Stimulated activated CD4-positive, alpha-beta T cell treated with anti-CD3 and anti-CD28 coated beads, Interleukin-1b, Interleukin-23, amount 100 ng/mL, for 48 hours (primary cell): ENCODE measurements around the gene GNB1.
"Not testable (repeated sequence)": the region's sequence is repeated elsewhere in the genome, so short reads cannot be mapped to it uniquely, and the experiment has no call there.

Experiments used
- DNase-seq: peaks from one replicate; pipeline ENCODE4 v3.0.0-alpha.2; 2020

Gene GNB1

DNA sequence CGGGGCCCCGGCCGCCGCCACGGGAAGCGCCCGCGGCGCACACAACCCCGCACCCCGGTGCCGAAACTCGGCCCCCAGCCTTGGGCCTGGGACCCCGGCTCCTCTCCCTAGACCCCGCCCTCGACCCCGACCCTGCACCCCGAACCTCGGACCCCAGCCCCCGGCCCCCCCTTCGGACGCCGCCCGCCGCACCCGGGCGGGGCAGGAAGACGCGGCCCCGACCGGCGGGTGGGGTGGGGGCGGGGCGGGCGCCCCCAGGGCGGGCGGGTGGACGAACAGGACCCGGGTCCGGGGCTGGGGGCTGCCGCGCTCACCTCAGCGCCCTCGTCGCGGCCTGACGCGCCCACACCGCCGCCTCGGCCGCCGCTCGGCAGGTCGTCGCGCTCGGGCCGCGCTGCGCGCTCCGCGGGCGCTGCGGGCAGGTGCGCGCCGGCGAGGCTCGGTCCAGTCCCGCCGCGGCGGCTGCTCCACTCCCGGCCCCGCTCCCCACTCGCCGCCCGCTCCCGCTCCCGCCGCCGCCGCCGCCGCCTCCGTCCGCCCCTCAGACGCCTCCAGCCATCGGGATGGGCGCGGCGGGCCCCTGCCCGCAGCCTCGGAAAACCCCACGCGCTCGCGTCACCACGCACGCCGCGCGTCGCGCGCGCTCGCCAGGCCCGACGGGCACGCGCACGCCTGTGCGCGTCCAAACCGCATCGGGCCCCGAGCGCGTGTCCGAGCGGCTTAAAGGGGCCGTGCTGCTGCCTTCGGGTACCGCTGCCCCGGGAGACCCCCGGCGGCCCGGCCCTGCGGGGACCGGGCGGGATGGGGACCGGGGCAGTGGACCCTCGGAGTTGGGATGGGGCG is at the start of gene GNB1:
GNB1 (minus strand) TSS at position 582 of the 843 bp plus-strand sequence. CDS start 65,634 bp downstream, outside the sequence.
- peak; percentile 83 for DNase-seq

DNA sequence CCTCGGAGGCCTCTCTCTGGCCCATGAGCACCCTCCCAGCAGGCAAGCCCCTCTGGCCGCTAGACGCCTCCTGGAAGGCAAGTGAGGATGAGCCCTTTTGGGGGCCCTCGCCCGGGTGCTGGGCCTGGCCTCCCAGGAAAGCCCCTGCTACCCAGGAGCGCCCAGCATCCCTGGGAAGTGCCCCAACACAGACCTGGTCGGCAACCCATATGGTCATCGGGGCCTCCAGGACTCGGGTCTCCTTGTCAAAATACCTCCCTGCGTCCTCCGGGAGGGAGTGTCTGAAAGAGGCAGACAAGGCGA is 49.2 kb upstream of the GNB1 start:
- no peak for DNase-seq

DNA sequence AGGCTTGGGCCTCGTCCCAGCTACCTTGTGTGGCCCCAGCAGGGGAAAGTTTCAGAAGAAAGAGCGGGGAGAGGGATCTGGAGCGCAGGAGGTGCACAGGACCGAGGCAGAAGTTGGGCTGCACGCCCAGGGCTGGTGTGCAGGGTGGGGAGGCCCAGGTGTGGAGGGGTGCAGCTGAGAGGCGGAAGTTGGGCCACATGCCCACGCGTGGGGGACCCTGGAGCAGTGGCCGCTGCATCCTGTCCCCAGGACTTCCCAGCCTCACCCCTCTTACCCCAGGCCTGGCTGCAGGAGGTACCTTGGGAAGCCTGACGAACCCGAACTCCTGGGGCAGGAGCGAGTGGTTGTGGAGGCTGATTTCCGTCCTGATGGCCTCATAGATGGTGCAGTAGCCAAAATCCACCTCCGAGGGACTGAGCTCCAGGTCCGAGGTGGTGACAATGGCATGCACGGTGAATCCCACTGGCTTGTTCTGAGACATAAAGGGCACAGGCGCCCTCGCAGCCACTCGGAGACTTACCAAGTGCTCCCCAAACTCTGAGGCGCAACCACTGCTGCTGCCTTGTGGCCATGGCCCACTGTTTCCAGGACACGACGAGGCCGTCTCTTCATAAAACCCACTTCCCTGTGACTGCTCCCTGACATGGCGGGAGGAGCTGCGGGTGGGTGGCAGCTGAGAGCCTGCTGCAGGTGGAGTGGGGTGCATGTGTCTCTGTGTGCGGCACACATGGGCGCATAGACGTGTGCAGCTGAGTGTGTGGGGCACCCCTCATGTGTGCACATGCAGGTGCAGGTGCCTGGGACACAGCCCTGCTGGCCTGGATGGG is 48.6 kb upstream of the GNB1 start:
- no peak for DNase-seq

DNA sequence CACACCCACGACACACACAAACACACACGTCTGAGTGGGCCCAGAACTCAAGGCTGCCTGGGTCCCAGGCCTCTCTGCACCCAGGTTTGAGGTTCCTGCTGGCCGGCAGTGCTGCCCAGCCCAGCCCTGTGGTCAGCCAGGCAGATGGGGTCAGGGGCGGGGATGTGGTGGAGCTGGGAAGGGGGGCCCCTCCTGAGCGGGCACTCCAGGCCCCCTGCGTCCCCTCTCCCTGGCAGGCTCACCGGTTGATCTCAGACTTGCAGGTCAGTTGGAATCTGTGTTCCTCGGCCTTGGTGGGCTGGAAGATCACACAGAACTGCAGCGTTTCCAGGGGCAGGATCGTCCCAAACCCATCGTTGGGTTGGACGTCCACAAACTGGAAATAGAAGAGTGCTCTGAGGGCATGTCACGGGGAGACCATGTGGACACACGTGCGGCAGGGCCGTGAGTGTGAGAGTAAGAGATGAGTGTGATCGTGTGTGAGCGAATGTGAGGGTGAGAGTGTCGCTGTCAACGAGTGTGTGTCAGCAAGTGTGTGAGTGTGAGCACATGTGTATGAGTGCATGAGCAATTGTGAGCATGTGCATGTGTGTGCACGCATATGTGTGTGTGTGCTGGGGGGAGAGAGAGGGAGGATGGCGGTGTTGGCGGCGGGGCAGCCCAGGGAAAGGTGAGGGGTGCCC is 47.9 kb upstream of the GNB1 start:
- DNase-seq: no peak

DNA sequence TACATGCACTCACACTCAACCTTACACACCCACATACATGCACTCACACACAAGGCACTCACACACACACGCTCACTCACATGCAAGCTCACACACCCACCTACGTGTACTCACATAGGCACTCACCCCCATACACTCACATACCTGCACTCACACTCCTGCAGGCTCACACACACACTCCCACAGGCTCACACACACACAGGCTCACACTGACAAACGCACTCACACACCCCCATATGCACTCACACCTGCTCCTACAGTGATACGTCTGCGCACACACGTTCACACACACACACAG is 47.3 kb upstream of the GNB1 start:
- no peak for DNase-seq

DNA sequence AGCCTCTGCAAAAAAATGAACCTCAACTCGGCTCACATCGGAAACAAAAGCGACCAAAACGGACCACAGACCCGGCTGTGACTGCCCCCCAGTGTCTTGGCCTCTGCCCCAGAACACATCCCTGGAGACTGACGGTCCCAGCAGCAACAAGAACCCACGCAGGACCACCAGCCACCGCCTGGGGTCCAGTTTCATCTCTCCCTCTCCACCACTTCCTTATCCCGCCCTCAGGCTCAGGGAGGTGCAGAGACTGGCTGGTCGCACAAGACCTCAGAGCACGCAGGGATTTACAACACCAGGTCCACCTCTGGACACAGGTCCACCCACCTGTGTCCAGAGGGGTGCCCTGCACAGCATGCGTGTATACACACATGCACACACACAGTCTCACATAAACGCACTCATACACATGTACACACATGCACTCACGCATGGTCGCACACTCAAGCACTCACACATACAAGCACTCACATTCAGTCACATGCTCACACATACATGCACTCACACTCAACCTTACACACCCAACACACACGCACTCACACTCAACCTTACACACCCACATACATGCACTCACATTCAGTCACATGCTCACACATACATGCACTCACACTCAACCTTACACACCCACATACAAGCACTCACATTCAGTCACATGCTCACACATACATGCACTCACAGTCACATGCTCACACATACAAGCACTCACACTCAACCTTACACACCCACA is 46.8 kb upstream of the GNB1 start:
- no peak for DNase-seq

DNA sequence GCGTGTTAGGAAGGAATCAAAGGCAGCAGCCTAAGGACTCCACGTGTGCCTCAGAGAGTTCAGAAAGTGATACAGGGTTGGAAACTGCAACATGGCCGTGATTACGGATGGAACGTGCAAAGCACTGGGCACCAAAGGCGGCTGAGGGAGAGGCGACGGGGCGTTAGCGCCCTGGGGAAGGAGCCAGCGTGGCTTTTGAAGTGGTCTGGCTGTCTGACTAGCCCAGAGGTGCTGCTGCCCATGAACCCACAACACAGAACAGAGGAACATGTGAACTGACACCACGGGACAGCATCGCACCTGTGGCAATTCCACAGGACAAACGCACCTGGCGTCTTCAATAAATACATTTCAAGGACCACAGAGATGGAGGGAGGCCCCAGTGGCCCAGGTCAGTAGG is 46.2 kb upstream of the GNB1 start:
- DNase-seq: no peak

DNA sequence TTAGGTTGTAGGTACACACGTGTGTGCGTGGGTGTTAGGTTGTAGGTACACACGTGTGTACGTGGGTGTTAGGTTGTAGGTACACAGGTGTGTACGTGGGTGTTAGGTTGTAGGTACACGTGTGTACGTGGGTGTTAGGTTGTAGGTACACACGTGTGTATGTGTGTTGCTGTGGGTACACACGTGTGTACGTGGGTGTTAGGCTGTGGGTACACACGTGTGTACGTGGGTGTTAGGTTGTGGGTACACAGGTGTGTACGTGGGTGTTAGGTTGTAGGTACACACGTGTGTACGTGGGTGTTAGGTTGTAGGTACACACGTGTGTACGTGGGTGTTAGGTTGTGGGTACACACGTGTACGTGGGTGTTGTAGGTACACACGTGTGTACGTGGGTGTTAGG is 44.0 kb upstream of the GNB1 start:
- DNase-seq: not testable (repeated sequence)

DNA sequence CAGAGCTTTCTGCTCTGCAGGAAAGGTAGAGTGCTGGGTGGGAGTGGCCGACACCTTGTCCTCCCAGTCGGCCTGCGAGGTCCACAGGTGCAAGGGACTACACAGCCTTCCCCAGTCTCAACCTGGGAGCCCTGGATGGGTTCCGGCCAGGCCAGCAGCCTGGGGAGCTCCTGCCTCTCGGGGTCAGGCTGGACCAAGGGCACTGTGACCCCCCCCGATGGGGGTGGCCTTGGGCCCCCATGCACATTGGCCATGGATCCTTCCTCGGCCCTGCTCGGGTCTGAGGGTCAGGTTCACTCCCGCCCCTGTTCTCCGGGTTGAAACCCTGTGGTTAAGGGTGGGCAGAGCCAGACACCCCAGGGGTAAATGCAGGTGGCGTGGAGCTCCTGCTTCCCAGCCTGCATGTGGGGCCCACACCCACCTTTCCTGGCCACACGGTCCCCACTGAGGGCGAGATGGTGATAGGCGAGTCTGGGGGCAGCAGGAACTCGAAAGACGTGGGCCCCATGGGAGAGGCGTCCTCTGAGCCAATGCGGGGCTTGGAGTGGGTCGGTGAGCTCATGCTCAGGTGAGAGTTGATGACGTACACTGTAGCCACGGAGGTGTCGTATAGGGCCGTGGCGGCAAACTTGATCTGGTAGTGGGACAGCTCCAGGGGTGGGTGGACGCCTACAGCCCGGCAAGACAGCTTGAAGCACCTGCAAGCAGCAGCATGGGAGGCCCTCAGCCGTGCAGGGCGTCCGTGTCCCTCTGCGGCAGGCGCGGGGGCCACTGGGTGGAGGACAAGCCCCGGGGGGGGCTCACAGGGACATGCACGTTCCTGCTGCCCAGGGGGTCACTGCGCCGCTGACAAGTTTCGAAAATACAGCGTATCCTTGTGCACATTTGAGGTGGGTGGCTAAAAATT is 39.0 kb upstream of the GNB1 start:
- DNase-seq: no peak

DNA sequence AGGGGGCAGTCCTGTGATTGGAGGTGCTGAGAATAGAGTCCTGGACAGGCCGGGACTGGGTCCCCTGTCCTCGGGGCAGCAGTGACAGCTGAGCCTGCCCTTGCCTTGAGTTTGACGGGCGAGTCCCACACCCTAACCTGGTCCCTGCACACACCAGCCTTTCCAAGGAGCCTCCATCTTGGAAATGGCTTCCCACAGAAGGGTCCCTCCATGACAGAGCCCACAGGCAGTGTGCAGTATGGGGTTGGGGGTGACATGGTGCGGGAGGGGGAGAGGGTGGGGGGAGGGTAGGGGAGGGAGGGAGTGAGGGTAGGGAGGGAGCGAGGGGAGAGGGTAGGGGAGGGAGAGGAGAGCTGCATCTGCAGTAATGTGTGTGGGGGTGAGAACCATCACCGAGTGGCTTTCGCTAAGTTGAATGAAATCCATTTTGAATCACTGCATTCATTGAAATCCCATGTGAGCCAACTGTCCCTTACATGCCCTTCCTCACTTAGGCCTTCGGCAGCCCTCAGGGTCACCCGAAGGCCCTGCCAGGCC is 38.3 kb upstream of the GNB1 start:
- no peak for DNase-seq

DNA sequence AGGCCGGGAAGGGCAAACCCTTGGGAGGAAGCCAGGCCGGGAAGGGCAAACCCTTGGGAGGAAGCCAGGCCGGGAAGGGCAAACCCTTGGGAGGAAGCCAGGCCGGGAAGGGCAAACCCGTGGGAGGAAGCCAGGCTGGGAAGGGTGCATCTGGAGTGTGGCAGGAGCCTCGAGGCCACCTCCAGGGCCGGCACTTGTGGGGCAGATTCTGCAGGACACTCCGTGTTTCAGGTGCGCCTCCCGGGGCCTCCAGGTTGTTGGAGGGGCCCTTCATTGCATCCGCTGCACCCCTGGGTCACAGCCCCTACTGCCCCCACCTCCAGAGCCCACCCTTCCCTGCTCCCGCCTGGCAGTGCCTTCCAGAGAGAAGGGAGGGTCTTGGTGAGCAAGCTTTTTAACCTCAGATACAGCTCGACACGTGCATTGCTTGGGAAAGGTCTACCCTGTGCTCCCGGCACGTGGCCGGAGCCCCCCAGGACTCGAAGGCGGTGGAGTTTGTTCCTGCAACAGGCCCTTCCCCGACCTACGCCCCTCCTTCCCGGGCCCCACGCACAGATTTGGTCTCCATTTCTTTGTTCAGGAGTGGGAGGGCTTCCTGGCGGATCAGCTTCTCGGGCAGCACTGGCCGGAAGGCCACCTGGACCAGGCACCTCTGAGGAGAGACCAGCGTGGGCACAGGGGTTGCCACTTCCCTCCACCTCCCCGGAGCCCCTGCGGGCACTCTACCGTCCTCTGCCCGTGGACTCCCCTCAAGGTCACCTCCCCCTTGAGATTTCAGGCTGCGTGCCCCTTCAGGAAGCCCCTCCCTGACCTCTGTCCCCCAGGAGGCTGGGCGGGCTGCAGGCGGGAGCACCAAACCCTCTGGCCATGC is 37.6 kb upstream of the GNB1 start:
- no peak for DNase-seq

DNA sequence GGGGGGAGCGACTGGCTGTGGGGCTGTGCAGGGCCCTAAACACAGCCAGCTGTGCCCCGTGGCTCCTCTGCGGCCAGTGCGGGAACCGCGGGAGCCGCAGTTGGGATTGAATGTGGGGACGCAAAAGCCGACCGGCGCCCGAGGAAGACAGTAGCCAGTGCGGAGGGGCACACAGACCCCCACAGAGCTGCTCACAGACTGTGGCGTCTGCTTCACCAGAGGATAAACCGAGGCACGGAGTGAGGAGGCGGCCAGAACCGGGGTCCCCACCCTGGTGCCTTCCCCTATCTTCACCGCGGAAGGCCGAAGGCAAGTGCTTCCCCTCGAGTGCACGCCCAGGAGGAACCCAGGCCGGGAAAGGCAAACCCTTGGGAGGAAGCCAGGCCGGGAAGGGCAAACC is 36.9 kb upstream of the GNB1 start:
- DNase-seq: no peak

DNA sequence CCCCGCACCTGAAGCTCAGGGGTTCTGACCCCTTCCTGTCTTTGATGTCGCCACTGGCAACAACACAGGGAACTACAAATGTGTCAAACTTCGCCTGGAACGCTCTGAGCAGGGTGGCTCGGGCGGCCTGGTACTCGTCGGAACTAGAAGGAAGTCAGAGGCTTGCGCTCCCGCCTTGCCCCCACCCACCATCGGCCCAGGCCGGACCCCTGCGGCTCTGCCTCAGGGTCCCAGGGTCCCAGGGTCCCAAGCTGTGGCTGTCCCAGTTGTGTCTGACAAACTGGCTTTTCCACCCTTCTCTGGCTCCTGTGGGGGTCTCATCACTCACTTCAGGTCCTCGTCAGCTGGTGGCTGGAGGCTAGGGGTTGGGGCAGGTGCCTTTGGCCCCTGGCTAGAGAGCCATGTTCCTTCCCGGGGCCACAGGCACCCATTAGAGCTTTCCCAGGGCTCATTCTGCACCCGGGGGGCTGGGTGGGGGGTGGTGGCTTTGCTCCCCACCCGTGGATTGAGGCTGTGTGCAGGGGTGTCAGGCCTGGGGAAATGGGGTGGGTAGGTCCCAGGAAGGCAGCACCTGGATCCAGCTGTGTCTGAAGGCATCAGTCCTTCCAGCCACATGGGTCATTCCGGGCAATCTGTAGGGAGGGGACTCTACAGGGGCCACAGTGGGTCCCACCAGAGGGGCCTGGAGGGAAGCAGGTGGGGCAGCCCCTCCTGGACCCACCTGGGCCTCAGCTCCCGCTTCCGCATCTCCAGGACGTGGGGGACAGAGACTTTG is 36.2 kb upstream of the GNB1 start:
- DNase-seq: no peak

DNA sequence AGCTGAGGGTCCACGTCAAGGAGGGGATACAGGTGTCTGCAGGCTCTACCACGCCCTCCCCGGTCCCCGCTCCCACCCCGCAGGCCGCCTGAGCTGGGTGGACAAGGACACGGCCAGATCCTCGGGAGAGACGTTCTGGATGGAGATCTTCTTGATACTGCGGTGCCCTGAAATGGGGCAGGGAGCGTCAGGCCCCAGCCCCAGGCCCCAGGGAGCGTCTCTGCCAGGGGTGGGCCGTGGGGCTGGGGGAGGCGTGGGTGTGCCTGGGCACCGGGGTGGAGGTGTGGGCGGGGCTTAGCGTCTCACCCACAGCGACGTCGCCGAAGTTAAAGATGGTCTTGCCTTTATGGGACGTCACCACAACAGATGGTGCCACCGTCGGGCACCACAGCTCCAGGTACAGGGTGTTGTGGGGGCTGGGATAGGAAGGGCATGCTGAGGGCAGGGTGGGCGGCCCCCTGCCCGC is 35.5 kb upstream of the GNB1 start:
- DNase-seq: no peak

DNA sequence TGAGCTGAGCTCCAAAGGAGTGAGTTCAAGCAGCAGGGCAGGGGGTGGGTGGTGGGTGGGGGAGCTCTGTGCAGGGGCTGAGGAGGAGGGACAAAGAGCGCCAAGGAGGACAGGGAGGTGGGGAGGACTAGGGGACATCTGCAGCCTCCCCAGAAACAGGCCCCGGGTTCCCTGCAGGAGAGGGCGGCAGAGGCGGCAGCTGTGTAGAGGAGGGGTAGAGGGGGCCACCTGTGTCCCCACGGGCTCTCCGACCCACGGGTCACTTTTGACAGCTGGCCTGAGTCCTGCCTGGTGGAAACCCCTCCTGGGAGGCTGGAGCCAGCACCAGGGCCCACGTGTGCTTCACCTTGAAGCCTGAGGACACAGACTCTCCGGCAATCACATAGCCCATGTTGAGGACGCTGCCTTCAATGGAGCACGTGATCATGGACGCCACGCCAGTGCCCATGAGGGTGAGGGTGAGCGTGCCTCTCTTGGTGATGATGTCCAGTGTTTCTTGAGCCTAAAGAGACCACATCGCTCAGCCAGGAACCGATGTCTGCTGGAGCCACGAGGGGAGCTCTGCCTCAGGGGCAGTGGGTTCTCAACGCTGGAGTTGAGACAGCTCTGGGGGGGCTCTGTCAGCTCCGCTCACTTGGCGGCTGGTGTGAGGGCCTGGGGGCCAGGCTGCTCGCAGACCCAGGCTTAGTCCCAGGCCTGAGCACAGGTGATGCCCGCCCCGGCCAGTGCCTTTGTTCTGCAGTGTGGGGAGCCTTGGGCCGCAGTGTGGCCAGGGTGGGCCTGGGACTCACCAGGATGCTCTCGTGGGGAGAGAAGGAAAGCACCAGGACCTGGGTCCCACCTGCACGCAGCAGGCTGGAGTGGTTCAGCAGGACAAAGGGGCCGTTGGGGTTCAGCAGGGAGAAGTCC is 34.8 kb upstream of the GNB1 start:
- DNase-seq: no peak

DNA sequence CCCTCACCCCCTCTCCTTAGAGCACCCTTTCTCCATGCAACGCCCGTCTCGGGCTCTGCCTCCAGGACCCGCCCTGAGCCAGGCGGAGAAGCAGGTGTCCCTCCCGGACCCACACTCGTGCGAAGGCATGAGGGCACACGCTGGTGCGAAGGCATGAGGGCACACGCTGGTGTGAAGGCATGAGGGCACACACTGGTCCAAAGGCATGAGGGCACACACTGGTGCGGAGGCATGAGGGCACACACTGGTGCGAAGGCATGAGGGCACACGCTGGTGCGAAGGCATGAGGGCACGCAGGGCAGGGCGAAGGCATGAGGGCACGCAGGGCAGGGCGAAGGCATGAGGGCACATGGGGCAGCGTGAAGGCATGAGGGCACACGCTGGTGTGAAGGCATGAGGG is 34.0 kb upstream of the GNB1 start:
- no peak for DNase-seq

DNA sequence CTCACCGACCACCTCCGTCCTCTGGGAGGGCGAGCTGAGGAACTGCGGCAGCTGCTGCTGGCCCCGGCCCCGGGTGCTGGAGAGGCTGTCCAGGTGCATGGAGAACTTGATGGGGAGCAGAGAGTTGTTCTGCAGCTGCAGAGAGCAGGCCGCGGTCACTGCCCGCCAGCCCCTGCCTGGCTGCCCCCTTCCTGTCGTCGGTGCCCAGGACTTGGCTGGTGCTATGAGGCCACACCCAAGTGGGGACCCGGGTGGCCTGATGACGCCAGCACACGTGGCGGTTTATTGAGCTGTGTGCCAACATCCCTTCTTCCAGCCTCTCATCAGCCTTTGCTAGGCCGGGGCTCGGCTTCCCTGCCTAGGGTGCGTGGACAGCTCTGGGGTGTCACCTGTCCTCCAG is 33.5 kb upstream of the GNB1 start:
- no peak for DNase-seq

DNA sequence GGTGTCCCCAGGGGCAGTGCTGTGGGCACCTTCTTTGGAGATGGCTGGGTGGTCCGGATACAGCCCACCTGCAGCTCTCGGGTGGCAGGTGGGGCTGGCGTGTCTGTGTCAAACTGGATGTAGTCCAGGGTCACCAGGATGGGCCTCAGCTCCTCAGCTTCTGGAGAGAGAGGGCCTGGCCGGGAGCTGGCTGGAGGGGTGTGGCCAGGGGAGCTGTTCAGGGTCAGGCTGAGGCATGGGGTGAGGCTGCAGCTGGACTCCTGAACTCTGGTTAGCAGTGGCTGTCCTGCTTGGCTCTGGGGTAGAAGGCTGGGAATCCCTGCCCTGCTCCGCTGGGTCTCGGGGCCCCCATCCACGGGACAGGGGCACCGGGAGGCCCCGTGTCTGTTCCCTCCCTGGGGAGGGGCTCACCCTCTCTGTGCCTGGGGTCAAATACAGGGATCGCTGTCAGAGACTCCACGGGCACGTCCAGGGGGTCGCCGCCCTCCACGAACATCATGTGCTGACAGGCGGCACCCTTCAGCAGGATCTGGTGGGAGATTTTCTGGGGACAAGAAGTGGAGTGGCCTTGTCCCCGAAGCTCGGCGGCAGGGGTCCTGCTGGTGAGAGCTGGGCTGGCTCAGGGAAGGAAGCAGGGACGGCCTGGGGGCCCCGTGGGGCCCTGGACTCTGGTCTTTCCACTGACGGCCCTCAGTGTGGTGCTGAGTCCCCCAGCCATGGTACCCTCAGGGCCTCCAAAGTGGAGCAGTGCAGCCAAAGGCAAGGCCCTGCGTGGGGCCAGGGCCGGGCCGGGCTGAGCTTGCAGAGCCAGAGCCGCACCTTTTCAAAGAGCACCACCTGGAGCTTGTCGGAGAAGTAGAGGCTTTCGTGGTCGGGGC is 32.3 kb upstream of the GNB1 start:
- DNase-seq: no peak
